CD4-positive, alpha-beta T cell treated with Interleukin-4 for 4 hours (primary cell): ENCODE data around the gene CYP2A7.
"Not testable (repeated sequence)": the region's sequence is repeated elsewhere in the genome, so short reads cannot be mapped to it uniquely, and the experiment has no call there.

Experiments used
- DNase-seq: peaks from one replicate; pipeline ENCODE4 v3.0.0-alpha.2; 2020

Gene CYP2A7, protein sequence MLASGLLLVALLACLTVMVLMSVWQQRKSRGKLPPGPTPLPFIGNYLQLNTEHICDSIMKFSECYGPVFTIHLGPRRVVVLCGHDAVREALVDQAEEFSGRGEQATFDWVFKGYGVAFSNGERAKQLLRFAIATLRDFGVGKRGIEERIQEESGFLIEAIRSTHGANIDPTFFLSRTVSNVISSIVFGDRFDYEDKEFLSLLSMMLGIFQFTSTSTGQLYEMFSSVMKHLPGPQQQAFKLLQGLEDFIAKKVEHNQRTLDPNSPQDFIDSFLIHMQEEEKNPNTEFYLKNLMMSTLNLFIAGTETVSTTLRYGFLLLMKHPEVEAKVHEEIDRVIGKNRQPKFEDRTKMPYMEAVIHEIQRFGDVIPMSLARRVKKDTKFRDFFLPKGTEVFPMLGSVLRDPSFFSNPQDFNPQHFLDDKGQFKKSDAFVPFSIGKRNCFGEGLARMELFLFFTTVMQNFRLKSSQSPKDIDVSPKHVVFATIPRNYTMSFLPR

DNA sequence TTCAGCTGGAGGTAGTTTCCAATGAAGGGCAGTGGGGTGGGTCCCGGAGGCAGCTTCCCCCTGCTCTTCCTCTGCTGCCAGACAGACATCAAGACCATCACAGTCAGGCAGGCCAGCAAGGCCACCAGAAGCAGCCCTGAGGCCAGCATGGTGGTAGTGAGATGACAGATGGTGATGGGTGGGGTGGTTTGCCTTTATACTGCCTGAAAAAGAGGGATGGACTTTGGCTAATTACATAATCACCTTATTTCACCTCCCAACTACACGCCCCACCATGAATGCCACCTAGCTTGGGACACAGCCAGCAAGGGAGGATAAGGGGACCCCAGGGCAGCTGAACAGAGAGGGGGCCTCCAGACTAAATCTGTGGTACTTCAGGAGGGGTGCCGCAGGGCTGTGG, at the start of gene CYP2A7:
Gene CYP2A7, minus strand, starts transcription at position 170 of the 400 bp plus-strand sequence. Its CDS starts 21 bp downstream, at position 149.
- DNase-seq, result not testable (repeated sequence)

DNA sequence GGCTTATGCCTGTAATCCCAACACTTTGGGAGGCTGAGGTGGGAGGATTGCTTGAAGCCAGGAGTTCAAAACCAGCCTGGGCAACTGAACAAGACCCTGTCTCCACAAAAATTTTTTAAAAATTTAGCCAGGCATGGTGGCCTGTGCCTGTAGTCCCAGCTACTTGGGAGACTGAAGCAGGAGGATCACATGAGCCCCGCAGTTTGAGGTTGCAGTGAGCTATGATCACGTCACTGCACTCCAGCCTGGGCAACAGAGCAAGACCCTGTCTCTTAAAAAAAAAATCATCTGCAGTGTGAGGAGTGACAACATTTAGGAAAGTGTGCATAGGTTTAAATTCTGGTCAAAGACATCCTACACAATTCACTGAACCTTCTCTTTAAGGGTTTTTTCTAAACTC, 48.8 kb upstream of the CYP2A7 start:
- not testable (repeated sequence) for DNase-seq

DNA sequence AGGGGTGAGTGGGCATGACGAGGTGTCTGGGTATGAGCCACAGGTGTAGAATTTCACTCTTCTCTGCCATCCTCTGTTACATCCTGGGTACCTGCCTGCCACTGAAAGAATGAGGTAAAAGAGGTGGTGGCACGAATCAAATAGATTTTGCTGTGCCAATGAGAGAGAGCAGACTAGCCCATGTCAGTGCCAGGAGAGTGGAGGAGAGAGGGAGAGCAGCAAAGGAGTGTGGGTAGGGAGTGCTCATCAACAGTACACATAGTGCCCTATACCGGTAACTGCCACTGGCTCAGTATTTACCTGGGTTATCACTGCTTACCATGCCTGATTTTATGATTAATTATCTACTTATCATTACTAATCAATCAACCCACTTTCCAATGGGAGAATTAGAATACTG, 47.9 kb upstream of the CYP2A7 start:
- DNase-seq, result not testable (repeated sequence)

DNA sequence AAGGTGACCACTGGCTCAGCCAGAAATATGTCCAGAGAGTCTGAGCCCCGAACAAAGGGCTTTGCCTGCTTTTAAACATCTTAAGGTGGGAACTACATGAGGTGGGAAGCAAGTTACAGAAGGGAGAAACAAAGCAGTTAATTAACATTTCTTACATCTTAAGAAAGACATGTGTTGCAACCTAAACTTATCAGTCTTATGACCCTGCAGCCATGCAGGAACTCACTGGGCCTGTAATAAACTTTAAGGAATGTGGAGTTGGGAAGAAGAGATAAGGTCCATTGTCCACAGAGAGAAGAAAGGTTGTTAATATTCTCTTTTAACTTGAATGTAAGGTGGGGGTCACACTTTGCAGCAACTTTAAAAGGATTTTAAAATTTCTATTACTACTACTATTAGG, 46.8 kb upstream of the CYP2A7 start:
- no peak for DNase-seq

DNA sequence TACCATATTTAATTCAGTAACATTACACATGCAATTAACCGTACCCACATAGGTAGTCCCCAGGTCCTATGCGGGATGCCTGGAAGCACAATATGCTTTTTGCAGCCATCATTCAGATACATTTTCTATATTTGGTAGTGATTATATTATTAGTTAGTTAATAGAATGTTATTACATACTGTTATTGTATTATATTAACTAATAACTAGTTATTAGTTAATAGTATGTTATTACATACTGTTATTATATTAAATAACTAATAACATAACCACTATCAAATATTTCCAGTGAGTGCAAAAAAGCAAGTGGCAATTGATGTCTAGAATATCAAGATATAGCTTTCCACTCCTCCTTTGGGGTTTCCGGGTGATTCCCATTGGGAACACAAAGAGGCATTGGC, 45.5 kb upstream of the CYP2A7 start:
- DNase-seq, result no peak

DNA sequence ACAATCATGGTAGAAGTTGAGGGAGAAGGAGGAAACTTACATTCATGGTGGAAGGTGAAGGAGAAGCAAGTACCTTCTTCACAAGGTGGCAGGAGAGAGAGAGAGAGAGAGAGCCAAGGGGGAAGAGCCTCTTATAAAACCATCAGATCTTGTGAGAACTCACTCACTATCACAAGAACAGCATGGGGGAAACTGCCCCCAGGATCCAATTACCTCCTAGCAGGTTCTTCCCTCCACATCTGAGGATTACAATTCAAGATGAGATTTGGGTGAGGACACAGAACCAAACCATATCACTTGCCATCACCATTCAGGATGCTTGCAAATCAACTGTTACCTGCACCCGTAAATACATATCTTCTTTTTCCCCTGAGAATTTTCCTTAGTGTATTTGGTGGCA, 44.2 kb upstream of the CYP2A7 start:
- DNase-seq, result not testable (repeated sequence)

DNA sequence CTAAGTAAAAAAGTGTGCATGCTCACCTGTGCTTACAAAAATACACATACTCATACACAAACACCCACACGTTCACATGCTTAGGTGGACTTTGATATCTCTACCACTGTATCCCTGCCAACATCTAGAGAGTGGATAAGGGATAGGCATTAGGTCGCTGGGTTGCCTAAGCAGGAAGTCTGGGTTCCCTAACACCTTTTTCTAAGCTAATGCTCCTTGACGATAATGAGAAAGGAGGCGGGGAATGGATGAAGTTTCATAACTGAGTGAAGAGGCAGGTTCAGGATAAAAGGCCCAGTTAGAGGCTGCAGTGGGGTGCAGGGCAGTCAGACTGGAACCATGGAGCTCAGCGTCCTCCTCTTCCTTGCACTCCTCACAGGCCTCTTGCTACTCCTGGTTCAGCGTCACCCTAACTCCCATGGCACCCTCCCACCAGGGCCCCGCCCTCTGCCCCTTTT, 41.9 kb upstream of the CYP2A7 start:
- no peak for DNase-seq

DNA sequence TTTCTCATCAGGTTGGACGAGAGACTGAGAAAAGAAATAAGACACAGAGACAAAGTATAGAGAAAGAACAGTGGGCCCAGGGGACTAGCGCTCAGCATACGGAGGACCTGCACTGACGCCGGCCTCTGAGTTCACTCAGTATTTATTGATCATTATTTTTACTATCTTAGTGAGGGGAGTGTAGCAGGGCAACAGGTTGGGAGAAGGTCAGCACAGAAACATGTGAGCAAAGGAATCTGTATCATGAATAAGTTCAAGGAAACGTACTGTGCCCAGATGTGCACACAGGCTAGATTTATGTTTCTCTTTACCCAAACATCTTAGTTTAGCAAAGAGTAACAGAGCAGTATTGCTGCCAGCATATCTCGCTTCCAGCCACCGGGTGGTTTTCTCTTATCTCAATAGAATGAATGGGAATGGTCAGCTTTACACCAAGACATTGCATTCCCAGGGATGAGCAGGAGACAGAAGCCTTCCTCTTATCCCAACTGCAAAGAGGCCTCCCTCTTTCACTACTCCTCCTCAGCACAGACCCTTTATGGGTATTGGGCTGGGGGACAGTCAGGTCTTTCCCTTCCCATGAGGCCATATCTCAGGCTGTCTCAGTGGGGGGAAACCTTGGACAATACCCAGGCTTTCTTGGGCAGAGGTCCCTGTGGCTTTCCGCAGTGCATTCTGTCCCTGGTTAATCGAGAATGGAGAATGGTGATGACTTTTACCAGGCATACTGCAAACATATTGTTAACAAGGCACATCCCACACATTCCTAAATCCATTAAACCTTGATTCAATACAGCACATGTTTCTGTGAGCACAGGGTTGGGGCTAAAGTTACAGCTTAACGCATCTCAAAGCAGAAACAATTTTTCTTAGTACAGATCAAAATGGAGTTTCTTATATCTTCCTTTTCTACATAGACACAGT, 40.5 kb upstream of the CYP2A7 start:
- DNase-seq, result not testable (repeated sequence)

DNA sequence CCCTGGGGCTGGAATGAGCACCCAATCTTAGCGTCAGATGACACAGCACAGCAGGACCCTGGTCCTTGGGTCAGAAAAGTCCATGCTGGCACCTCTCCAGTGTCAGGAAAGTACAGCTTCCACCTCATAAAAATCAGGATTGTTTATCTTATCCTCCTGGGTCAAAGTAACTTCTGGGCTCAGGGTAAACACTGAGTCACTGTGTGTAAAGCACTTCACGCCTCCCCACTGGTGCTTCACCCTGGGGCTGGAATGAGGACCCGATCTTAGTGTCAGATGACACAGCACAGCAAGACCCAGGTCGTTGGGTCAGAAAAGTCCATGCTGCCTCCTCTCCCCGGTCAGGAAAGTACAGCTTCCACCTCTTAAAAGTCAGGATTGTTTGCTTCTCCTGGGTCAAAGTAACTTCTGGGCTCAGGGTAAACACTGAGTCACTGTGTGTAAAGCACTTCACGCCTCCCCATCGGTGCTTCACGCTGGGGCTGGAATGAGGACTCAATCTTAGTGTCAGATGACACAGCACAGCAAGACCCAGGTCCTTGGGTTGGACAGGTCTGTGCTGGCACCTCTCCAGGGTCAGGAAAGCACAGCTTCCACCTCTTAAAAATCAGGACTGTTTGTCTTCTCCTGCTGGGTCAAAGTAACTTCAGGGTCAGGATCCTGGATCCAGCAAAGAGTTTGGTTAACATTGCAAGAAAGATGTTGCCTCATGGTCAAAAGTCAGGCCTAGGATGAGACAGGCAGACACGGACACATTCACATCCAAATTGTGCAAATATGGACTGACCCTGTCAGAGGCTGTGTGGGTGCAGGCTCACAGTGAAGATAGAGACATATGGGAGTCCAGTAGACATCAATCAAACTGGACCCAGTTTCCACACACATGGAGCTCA, 39.2 kb upstream of the CYP2A7 start:
- DNase-seq, result no peak

DNA sequence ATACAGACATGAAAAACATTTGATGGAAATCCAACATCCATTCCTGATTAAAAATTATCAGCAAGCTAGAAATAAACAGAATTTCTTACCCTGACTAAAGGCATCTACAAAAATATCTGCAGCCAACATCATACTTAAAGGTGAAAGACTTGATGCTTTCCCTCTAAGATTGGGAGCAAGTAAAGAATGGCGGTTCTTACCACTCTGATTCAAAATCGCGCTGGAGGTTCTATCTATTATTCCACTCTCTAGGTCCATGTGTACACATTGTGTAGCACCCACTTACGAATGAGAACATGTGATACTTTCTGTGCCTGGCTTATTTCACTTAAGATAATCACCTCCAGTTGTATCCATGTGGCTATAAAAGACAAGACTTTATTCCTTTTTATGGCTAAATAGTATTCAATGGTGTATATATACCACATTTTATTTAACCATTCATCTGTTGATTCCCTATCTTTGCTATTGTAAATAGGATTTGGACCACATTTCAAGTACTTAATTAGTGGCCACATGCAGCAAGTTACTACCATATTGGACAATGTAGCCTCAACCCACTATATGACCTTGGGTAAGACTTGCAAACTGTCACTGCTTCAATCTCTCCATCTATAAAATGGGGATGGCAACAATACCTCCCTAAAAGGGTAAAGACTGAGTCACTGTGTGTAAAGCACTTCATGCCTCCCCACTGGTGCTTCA, 38.4 kb upstream of the CYP2A7 start:
- no peak for DNase-seq

DNA sequence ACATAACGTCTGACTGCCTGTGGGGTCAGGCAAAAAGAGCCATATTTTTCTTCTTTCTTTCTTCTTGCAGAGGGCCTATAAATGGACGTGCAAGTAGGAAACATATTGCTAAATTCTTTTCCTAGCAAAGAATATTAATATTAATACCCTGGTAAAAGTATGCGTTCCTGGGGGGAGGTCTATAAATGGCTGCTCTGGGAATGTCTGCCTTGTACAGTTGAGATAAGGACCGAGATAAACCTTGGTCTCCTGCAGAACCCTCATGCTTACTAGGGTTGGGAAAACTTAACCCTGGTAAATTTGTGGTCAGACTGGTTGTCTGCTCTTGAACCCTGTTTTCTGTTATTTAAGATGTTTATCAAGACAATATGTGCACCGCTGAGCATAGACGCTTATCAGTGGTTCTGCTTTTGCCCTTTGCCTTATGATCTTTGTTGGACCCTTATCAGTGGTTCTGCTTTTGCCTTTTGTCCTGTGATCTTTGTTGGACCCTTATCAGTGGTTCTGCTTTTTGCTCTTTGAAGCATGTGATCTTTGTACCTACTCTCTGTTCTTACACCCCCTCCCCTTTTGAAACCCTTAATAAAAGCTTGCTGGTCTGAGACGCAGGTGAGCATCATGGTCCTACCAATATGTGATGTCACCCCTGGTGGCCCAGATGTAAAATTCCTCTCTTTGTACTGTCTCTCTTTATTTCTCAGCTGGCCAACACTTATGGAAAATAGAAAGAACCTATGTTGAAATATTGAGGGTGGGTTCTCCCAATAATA, 37.7 kb upstream of the CYP2A7 start:
- DNase-seq, result not testable (repeated sequence)

DNA sequence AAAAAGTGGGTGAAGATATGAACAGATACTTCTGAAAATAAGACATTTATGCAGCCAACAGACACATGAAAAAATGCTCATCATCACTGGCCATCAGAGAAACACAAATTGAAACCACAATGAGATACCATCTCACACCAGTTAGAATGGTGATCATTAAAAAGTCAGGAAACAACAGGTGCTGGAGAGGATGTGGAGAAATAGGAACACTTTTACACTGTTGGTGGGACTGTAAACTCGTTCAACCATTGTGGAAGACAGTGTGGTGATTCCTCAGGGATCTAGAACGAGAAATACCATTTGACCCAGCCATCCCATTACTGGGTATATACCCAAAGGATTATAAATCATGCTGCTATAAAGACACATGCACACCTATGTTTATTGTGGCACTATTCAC, 36.3 kb upstream of the CYP2A7 start:
- not testable (repeated sequence) for DNase-seq

DNA sequence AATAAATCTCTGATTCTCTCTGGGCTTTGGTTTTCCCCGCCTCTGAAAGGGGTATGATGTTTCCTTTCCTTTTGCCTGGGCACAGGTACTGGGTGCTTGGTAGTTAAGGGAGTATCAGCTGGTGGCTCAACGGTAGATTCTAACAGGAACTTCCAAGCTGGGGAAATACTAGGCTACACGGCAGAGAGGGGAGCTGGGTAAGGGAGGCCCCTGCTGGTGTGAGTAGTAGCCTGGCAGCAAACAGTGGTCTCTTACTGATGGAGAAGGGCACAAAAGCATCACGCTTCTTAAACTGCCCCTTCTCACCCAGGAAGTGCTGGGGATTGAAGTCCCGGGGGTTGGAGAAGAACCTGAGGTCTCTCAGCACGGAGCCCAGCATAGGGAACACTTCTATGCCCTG, 26.9 kb upstream of the CYP2A7 start:
- no peak for DNase-seq

DNA sequence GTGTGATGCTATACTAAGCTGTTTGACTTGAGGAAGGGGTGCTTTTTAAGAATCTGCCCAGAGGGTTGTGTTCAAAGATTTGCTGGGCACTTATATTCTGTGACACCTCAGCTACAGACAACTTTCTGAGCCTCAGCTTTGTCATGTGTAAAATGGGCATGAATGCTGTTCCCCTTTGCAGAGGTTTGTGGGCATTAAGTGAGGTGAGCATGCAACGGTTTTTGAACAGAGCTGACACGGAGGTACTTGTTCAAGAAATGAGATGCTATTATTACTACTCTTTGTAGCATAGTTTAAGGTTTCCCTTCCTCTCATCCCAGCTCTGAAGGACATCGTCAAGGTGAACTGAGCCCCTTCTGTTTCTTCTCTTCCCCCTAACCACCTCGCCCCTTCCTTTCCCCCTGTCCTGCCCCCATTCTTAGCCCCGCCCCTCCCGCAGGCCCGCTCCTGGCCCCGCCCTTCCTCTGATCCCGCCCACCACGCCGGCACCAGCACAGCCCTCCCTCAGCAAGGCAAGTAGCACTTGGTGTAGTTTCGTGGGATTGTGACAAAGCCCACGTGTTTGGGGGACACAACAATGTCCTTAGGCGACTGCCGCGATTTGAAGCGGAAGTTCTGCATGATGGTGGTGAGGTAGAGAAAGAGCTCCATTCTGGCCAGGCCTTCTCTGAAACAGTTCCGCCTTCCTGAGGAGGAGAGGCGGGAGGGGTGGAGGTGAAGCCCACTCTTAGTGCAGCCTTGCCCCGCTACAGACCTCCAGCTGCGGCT, 26.1 kb upstream of the CYP2A7 start:
- DNase-seq, result peak; percentile 3

DNA sequence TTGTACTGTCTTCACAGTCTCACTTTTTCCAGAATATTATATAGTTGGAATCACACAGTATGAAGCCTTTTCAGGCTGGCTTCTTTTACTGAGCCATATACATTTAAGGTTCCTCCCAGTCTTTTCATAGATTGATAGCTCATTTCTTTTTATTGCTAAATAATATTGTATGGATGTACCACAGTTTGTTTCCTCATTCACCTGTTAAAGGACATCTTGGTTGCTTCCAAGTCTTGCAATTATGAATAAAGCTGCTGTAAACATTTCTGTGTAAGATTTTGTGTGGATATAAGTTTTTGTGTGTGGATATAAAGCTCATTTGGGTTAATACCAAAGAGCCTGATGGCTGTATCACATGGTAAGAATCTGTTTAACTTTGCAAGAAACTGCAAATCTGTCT, 24.5 kb upstream of the CYP2A7 start:
- no peak for DNase-seq

DNA sequence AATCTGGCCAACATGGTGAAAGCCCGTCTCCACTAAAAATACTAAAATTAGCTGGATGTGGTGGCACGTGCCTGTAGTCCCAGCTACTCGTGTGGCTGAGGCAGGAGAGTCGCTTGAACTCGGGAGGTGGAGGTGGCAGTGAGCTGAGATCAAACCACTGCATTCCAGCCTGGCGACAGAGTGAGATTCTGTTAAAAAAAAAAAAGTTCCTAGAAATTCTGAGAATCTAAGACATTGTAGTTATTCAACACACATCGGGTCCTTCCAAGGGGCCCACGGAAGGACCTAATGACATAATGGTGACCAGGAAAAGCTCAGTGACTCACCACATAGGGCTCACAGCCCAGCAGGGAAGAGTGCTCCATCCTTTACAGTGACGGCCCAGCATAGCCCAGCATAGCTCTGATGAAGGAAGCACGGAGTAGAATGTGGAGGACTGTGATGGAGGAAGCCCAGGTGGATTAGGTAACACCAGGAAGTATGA, 22.7 kb upstream of the CYP2A7 start:
- DNase-seq, result not testable (repeated sequence)

DNA sequence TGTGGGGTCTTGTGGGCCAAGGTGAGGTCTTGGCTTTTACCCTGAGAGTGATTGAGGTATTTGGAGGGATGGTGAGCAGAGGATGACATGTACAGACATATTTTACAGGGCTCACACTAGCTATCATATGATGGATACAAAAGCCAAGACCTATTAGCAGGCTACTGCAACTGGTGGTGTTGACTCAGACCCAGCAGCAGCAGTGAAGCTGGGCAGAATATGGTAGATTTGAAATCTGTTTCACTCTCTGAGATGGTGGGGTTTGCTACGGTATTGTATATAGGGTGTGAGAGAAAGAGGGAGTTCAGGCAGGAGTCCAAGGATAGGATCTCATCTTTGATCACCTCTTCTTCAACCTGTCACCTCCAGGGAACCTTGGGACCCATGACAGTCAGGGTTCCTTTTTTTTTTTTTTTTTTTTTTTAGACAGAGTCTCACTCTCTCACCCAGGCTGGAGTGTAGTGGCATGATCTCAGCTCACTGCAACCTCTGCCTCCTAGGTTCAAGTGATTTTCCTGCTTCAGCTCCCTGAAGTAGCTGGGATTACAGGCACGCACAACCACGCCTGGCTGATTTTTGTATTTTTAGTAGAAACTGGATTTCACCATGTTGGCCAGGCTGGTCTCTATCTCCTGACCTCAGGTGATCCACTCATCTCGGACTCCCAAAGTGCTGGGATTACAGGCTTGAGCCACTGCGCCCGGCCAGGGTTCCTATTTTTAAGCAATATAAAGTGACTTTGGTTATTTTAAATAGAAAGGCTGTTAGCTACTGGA, 20.1 kb upstream of the CYP2A7 start:
- DNase-seq, result not testable (repeated sequence)

DNA sequence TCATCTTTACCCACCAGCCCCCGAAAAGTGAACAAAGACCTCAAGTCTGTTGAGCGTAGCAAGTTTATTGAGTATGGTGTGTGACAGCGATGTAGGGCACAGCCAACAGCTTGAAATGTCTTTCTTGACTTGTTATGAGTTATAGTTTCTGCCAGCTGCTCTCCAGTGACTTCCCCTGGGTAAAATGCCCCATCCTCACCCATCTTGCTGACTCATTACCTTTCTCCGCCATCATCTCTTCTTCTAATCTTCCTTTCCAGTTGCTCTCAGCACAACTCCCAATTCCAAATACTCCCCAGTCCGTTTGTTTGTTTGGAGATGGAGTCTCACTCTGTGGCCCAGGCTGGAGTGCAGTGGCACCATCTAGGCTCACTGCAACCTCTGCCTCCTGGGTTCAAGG, 18.5 kb upstream of the CYP2A7 start:
- not testable (repeated sequence) for DNase-seq

DNA sequence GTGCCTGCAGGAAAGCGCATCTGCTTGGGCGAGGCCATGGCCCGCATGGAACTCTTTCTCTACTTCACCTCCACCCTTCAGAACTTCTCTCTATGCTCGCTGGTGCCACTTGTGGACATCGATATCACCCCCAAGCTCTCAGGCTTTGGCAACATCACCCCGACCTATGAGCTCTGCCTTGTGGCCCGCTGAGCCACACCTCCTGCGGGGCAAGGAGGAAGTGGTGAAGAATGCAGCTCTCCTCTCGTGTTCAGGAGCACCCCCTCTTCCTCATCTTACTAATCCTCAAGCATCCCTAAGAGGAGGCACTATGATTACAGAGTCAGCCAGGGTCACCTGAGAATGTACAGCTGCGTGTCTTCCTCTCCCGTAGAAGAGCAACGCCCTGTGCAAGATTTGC, 17.9 kb upstream of the CYP2A7 start:
- not testable (repeated sequence) for DNase-seq
